ENCODE results near the gene TLR4. TPM values are rescaled to one million over a fixed set of nuclear protein-coding genes. Genes with fewer than 3 reads are reported as not detected.

TLR4 gene
- total RNA-seq, 1 experiment from 2014 or later: 0.07 TPM

DNA sequence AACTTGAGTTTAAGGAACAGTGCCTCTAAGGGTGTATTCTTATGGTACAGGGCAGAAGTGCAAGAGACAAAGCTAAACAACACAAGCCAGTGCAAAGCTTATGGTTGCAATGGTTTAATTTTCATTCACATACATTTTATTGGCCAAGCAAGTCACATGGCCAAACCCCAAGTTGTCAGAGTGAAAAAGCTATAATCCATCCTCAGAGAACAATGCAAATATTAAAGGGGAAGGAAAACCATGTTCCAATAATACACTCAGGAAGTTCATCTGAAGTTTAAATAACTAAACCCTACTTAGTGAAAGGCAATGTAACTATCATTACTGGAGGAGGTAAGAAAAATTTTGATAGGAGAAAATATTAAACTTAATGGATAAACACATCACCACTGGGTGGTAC is 26.6 kb upstream of the TLR4 start:
- H2BK120ac ChIP-seq (ENCODE audit: low read depth, low read length, poor library complexity, severe bottlenecking): no peak overlapping the region
- Mint-ChIP-seq H3K36me3 (ENCODE audit: insufficient read depth in 1 of 3, low read depth in 3 of 3) (no peaks in the 10 kb centered on the region), H3K9me3 (no peaks in the 10 kb centered on the region), H3K27ac (no peak overlapping the region), H3K4me3 (no peak overlapping the region), H3K27me3 (ENCODE audit: low read depth) (no peaks in the 10 kb centered on the region), H3K4me1 (peaks cover 0 to 3% of the 10 kb centered on the region in 2 experiments; a peak in 1 of 4 replicates)
- no peak overlapping the region for H3K56ac ChIP-seq (ENCODE audit: insufficient read length, low read depth, low read length)
- no peak overlapping the region for H3K18ac ChIP-seq (ENCODE audit: insufficient read length, low read depth, low read length)
- no peak overlapping the region for H3K23ac ChIP-seq (ENCODE audit: insufficient read length, low read depth, low read length)
- H4K91ac ChIP-seq (ENCODE audit: insufficient read length, low read depth, low read length): no peak overlapping the region
- H3K4me1 ChIP-seq (ENCODE audit: insufficient read depth, low read length): no peaks in the 10 kb centered on the region
- H2AFZ ChIP-seq (ENCODE audit: low read length): no peak overlapping the region
- no peak overlapping the region for H3K9ac ChIP-seq (ENCODE audit: extremely low read depth, insufficient read length, low read length)
- no peak overlapping the region for H2BK5ac ChIP-seq (ENCODE audit: insufficient read length, low read length)
- no peak overlapping the region for H3K4ac ChIP-seq (ENCODE audit: low read depth, low read length)
- H2BK15ac ChIP-seq (ENCODE audit: low read depth, low read length): no peak overlapping the region
- H3K79me2 ChIP-seq (ENCODE audit: insufficient read depth, low read length): no peaks in the 10 kb centered on the region
- no peak overlapping the region for H3K4me2 ChIP-seq (ENCODE audit: insufficient read depth, insufficient read length, low read length)
- H4K8ac ChIP-seq (replicated peaks; ENCODE audit: insufficient read length, low read depth, low read length): no peak overlapping the region
- no peak overlapping the region for H4K5ac ChIP-seq (ENCODE audit: insufficient read length, low read depth, low read length)
- no peak overlapping the region for H2AK5ac ChIP-seq (ENCODE audit: insufficient read length, low read length)
- H3K23me2 ChIP-seq (ENCODE audit: insufficient read length, low read depth, low read length, poor library complexity, severe bottlenecking): no peaks in the 10 kb centered on the region
- no peaks in the 10 kb centered on the region for H3K79me1 ChIP-seq (ENCODE audit: insufficient read depth, low read depth, low read length, poor library complexity, severe bottlenecking)
- H3K14ac ChIP-seq (ENCODE audit: insufficient read depth, low read length): no peak overlapping the region
- no peaks in the 10 kb centered on the region for H3K9me3 ChIP-seq (ENCODE audit: control insufficient read depth, low read depth, low read length)
- H2BK20ac ChIP-seq (ENCODE audit: low read depth, low read length, poor library complexity, severe bottlenecking): no peak overlapping the region
- DNase-seq: no peak
- H3K27me3 ChIP-seq (ENCODE audit: insufficient read depth, low read length): no peaks in the 10 kb centered on the region
- TF ChIP-seq CTCF (conservative IDR thresholded peaks at IDR 0.05): no peak
- no peaks in the 10 kb centered on the region for H4K20me1 ChIP-seq (ENCODE audit: control insufficient read depth, insufficient read depth, insufficient read length)
- no peak overlapping the region for H2BK12ac ChIP-seq (ENCODE audit: insufficient read length, low read depth, low read length)
- H3T11ph ChIP-seq (ENCODE audit: low read length): no peak overlapping the region
- no peak overlapping the region for H3K27ac ChIP-seq (ENCODE audit: insufficient read length, low read depth, low read length)
